K562 (cell line): ENCODE measurements around the gene PDE6D. TPM values are rescaled to one million over a fixed set of nuclear protein-coding genes. Genes with fewer than 3 reads are reported as not detected.

Experiments
- BCOR ChIP-seq: fragments of 450-650 bp; IDR thresholded peaks from 2 replicates; pipeline ENCODE4 v1.6.1; 2016
- CBX8 ChIP-seq: fragments of 200-600 bp; sonication (generic); IDR thresholded peaks from 2 replicates; pipeline ENCODE4 v1.6.1; 2012; ENCODE audit warnings: borderline replicate concordance, mixed run types, low read depth, mild to moderate bottlenecking, moderate library complexity, mixed read lengths, low read length, control low read depth, inconsistent platforms; ENCODE audit not compliant: poor library complexity, severe bottlenecking; ENCODE audit errors: extremely low read depth
- HMG20A ChIP-seq: fragments of 450-650 bp; formaldehyde crosslinking; conservative IDR thresholded peaks from 2 replicates; pipeline ENCODE4 v1.4.0; 2020; ENCODE audit warnings: mild to moderate bottlenecking, mixed read lengths
- HNRNPL ChIP-seq: fragments of 200-400 bp; formaldehyde crosslinking; IDR thresholded peaks from 2 replicates; pipeline ENCODE4 v1.6.1; 2017; ENCODE audit warnings: low read depth, mild to moderate bottlenecking, low read length
- JUND ChIP-seq, 2 experiments: IDR thresholded peaks; 2 replicates in 1 of 2; 3 replicates in 1 of 2; pipeline ENCODE4 v1.6.1; 2011; ENCODE audit warnings: borderline replicate concordance in 2 of 2, low read depth in 2 of 2, low read length in 2 of 2, improper control_type of control experiment in 1 of 2, missing biosample characterization in 1 of 2, missing genetic modification characterization in 1 of 2, missing genetic modification reagents in 1 of 2
- KLF1 ChIP-seq: fragments of 450-650 bp; IDR thresholded peaks from 2 replicates; pipeline ENCODE4 v1.6.1; 2016; ENCODE audit warnings: missing genetic modification characterization, missing compliant biosample characterization
- MEF2A ChIP-seq: IDR thresholded peaks from 2 replicates; pipeline ENCODE4 v1.6.1; 2011; ENCODE audit warnings: low read depth, mild to moderate bottlenecking, low read length, moderate library complexity; ENCODE audit not compliant: control insufficient read depth
- MYBL2 ChIP-seq, 2 experiments: fragments of 450-650 bp in 1 of 2; sonication (generic) in 1 of 2; formaldehyde crosslinking in 1 of 2; IDR thresholded peaks; 2 replicates each; pipeline versions ENCODE4 v1.6.1 to v1.8.1; 2017 to 2022; ENCODE audit warnings: borderline replicate concordance in 1 of 2, inconsistent platforms in 1 of 2, low read depth in 1 of 2, mild to moderate bottlenecking in 1 of 2, missing genetic modification reagents in 1 of 2, moderate library complexity in 1 of 2
- NFATC3 ChIP-seq: fragments of 450-650 bp; IDR thresholded peaks from 2 replicates; pipeline ENCODE4 v1.6.1; 2017; ENCODE audit warnings: mild to moderate bottlenecking
- NR3C1 ChIP-seq: sonication (generic); formaldehyde crosslinking; IDR thresholded peaks from 2 replicates; pipeline ENCODE4 v1.8.1; 2022; ENCODE audit warnings: missing genetic modification reagents
- ZNF239 ChIP-seq: fragments of 250-450 bp; sonication (Bioruptor Pico); IDR thresholded peaks from 2 replicates; pipeline ENCODE4 v1.4.0; 2020; ENCODE audit warnings: mild to moderate bottlenecking
- ZNF584 ChIP-seq: fragments of 200-800 bp; sonication (Bioruptor generic); IDR thresholded peaks from 2 replicates; pipeline ENCODE4 v1.6.1; 2016; ENCODE audit warnings: low read depth, mild to moderate bottlenecking, missing genetic modification characterization, missing compliant biosample characterization
- polyA plus RNA-seq, 8 experiments: library from polyadenylated mRNA; depleted of rRNA in 4 of 8; stranded (reverse) in 5 of 8; unstranded in 3 of 8; fragments of >200 nt; fragmentation: Nextera tagmentation in 2 of 8; fragmentation: Illumina TruSeq in 1 of 8; extraction: Ambion mirVana in 2 of 8; extraction: Trizol in 1 of 8; gene quantifications; 2 replicates each; pipeline versions ENCODE4 v1.2.1 to v1.2.3, GENCODE V29; 2011 to 2014; ENCODE audit warnings: inconsistent platforms in 1 of 8, missing spikeins in 1 of 8
- total RNA-seq, 7 experiments: library from RNA; depleted of rRNA in 6 of 7; stranded (reverse); fragments of >200 nt in 6 of 7; fragmentation: Illumina TruSeq in 2 of 7; extraction: Trizol in 2 of 7; gene quantifications; 2 replicates each; pipeline versions ENCODE4 v1.2.1 to v1.2.3, GENCODE V29; 2011 to 2021; ENCODE audit warnings: low replicate concordance in 1 of 7
- TF ChIP-seq, protein P1 (sequence below): fragments of 450-650 bp; IDR thresholded peaks from 2 replicates; pipeline ENCODE4 v1.6.1; 2016; ENCODE audit warnings: mild to moderate bottlenecking, moderate library complexity
- TF ChIP-seq, protein P2 (sequence below), 2 experiments: fragments of 250-450 bp in 1 of 2; fragments of 450-650 bp in 1 of 2; sonication (Bioruptor Pico) in 1 of 2; IDR thresholded peaks; 2 replicates each; pipeline versions ENCODE4 v1.6.1 to v1.8.0; 2016 to 2021; ENCODE audit warnings: mild to moderate bottlenecking in 2 of 2, moderate library complexity in 2 of 2, missing compliant biosample characterization in 1 of 2, missing genetic modification characterization in 1 of 2

Gene PDE6D
- total and polyA plus RNA-seq, 9 of the 15 experiments (the other 6 are each of a cell fraction or from before 2014, with no cell fraction given), result 0.65 to 11.6 (median 7.0) TPM

DNA sequence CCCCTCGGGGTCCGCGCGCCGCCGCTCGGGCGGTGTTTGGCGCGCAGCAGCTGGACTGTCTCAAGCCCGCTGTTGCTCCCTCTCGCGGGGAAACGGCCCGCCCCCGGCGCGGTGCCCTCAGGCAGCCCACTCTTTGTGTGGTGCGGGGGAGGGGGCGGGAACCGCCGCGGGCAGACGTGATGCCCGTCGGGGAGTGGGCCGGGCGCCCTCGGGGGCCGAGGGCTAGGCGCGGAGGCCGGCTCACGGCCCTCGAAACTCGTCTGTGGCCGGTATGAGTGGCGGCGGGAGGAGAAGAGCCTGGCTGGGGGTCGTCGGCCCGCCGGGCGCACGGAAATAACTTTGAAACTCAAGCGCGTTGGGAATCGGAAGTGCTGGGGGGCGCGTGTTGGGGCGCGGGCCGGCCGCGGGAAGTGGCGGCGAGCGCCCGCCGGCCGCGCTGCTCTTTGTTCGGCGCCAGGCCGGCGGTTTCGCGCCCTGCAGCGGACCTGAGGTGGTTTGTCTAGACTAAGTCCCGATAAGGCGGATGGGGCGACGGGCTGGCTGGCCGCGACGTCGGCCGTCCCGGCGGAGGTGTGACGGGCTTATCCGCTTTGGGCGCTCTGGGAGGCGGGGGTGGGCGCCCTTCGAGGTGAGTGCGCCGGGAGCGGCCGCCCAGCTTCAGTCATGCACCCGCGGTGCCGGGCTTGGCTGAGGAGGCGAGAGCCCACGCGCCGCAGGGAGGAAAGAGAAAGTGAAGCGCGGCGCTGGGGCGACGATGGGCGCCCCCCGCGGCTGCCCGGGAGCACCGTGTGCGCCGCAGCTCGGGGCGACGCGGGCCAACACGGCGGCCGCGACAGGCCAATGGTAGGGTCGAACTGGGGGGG, 72.1 kb downstream of the PDE6D start (continued):
- TF ChIP-seq, protein P1, sequence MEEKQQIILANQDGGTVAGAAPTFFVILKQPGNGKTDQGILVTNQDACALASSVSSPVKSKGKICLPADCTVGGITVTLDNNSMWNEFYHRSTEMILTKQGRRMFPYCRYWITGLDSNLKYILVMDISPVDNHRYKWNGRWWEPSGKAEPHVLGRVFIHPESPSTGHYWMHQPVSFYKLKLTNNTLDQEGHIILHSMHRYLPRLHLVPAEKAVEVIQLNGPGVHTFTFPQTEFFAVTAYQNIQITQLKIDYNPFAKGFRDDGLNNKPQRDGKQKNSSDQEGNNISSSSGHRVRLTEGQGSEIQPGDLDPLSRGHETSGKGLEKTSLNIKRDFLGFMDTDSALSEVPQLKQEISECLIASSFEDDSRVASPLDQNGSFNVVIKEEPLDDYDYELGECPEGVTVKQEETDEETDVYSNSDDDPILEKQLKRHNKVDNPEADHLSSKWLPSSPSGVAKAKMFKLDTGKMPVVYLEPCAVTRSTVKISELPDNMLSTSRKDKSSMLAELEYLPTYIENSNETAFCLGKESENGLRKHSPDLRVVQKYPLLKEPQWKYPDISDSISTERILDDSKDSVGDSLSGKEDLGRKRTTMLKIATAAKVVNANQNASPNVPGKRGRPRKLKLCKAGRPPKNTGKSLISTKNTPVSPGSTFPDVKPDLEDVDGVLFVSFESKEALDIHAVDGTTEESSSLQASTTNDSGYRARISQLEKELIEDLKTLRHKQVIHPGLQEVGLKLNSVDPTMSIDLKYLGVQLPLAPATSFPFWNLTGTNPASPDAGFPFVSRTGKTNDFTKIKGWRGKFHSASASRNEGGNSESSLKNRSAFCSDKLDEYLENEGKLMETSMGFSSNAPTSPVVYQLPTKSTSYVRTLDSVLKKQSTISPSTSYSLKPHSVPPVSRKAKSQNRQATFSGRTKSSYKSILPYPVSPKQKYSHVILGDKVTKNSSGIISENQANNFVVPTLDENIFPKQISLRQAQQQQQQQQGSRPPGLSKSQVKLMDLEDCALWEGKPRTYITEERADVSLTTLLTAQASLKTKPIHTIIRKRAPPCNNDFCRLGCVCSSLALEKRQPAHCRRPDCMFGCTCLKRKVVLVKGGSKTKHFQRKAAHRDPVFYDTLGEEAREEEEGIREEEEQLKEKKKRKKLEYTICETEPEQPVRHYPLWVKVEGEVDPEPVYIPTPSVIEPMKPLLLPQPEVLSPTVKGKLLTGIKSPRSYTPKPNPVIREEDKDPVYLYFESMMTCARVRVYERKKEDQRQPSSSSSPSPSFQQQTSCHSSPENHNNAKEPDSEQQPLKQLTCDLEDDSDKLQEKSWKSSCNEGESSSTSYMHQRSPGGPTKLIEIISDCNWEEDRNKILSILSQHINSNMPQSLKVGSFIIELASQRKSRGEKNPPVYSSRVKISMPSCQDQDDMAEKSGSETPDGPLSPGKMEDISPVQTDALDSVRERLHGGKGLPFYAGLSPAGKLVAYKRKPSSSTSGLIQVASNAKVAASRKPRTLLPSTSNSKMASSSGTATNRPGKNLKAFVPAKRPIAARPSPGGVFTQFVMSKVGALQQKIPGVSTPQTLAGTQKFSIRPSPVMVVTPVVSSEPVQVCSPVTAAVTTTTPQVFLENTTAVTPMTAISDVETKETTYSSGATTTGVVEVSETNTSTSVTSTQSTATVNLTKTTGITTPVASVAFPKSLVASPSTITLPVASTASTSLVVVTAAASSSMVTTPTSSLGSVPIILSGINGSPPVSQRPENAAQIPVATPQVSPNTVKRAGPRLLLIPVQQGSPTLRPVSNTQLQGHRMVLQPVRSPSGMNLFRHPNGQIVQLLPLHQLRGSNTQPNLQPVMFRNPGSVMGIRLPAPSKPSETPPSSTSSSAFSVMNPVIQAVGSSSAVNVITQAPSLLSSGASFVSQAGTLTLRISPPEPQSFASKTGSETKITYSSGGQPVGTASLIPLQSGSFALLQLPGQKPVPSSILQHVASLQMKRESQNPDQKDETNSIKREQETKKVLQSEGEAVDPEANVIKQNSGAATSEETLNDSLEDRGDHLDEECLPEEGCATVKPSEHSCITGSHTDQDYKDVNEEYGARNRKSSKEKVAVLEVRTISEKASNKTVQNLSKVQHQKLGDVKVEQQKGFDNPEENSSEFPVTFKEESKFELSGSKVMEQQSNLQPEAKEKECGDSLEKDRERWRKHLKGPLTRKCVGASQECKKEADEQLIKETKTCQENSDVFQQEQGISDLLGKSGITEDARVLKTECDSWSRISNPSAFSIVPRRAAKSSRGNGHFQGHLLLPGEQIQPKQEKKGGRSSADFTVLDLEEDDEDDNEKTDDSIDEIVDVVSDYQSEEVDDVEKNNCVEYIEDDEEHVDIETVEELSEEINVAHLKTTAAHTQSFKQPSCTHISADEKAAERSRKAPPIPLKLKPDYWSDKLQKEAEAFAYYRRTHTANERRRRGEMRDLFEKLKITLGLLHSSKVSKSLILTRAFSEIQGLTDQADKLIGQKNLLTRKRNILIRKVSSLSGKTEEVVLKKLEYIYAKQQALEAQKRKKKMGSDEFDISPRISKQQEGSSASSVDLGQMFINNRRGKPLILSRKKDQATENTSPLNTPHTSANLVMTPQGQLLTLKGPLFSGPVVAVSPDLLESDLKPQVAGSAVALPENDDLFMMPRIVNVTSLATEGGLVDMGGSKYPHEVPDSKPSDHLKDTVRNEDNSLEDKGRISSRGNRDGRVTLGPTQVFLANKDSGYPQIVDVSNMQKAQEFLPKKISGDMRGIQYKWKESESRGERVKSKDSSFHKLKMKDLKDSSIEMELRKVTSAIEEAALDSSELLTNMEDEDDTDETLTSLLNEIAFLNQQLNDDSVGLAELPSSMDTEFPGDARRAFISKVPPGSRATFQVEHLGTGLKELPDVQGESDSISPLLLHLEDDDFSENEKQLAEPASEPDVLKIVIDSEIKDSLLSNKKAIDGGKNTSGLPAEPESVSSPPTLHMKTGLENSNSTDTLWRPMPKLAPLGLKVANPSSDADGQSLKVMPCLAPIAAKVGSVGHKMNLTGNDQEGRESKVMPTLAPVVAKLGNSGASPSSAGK, result no peak
- TF ChIP-seq MEF2A, result no peak
- no peak for TF ChIP-seq HMG20A (CRISPR knock-in tag)
- no peak for TF ChIP-seq KLF1 (tag)
- no peak for TF ChIP-seq NFATC3
- no peak for TF ChIP-seq JUND (IDR thresholded peaks at IDR 0.05; ENCODE audit: borderline replicate concordance, low read depth, low read length)
- TF ChIP-seq JUND (tag; IDR thresholded peaks at IDR 0.05; ENCODE audit: borderline replicate concordance, low read depth, low read length), result no peak
- TF ChIP-seq BCOR, result no peak
- TF ChIP-seq, protein P2, sequence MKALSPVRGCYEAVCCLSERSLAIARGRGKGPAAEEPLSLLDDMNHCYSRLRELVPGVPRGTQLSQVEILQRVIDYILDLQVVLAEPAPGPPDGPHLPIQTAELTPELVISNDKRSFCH (CRISPR knock-in tag; IDR thresholded peaks at IDR 0.05), result no peak
- TF ChIP-seq, protein P2 (tag; IDR thresholded peaks at IDR 0.05), result no peak
- peak; percentile 91 for TF ChIP-seq HNRNPL
- no peak for TF ChIP-seq ZNF239
- TF ChIP-seq CBX8, result no peak
- TF ChIP-seq NR3C1 (CRISPR knock-in tag), result no peak
- no peak for TF ChIP-seq MYBL2 (IDR thresholded peaks at IDR 0.05; ENCODE audit: low read depth)
- no peak for TF ChIP-seq MYBL2 (CRISPR knock-in tag; IDR thresholded peaks at IDR 0.05; ENCODE audit: borderline replicate concordance)
- no peak for TF ChIP-seq ZNF584 (CRISPR knock-in tag)
